ENCODE results near the gene PXYLP1. TPM values are rescaled to one million over a fixed set of nuclear protein-coding genes. Genes with fewer than 3 reads are reported as not detected.

Gene PXYLP1
- polyA plus RNA-seq, 3 donors: 4.1 to 10.9 (median 5.8) TPM

GRCh38 chr3:141233457-141234161 lies 2.0 kb downstream of the PXYLP1 start:
- peaks cover 54% of the 10 kb centered on the region for H3K4me1 Mint-ChIP-seq
- peaks cover 11% of the 10 kb centered on the region for H3K79me2 ChIP-seq (ENCODE audit: insufficient read depth, low read length)
- peaks cover 2 to 14% of the 10 kb centered on the region in 2 donors for H3K36me3 ChIP-seq (replicated peaks in 1 of 2; ENCODE audit: control insufficient read depth in 1 of 2, insufficient read depth in 2 of 2, low read length in 2 of 2)
- no peak overlapping the region for H3K9ac ChIP-seq (ENCODE audit: insufficient read depth, low read length, poor library complexity, severe bottlenecking)
- H3K4me3 ChIP-seq (replicated peaks in 1 of 3; ENCODE audit: low read depth in 2 of 3, low read length in 3 of 3): no peak overlapping the region
- no peak overlapping the region for H2AFZ ChIP-seq (ENCODE audit: insufficient read depth, low read depth, low read length, poor library complexity, severe bottlenecking)
- H3K9me3 ChIP-seq (replicated peaks in 1 of 2; ENCODE audit: control insufficient read depth in 1 of 2, insufficient read depth in 1 of 2, low read length in 2 of 2): no peaks in the 10 kb centered on the region
- H3K27me3 Mint-ChIP-seq (ENCODE audit: low read depth in 3 of 3): peaks cover 0 to 8% (median 6%) of the 10 kb centered on the region in 3 donors
- peaks cover 47 to 56% of the 10 kb centered on the region in 2 donors for H3K4me1 ChIP-seq (ENCODE audit: control insufficient read depth in 1 of 2, insufficient read depth in 2 of 2, low read length in 2 of 2)
- H3K4me3 Mint-ChIP-seq: peak overlapping the region in 1 of 2 donors; percentile 96
- no peaks in the 10 kb centered on the region for H3K27me3 ChIP-seq (ENCODE audit: control insufficient read depth in 2 of 2, insufficient read depth in 2 of 2, low read length in 2 of 2)
- DNase-seq: no peak
- 100% methylated on average over 1 of the region's 9 CpGs for WGBS (ENCODE audit: insufficient coverage)
- H3K27ac Mint-ChIP-seq: peak overlapping the region in 2 of 7 donors; percentile 25 to 28
- no peaks in the 10 kb centered on the region for H4K20me1 ChIP-seq (ENCODE audit: insufficient read depth, low read length)
- intact Hi-C loops (cut with micrococcal nuclease): loop anchor here in 1 of 2 donors (10.0 kb wide), 1 partner anchor 289 kb away; the partner anchor contains the start of gene SLC25A36
- H3K36me3 Mint-ChIP-seq: peaks cover 13 to 27% of the 10 kb centered on the region in 2 donors
- H3K27ac ChIP-seq (ENCODE audit: low read depth in 1 of 2, low read length in 2 of 2): no peak overlapping the region
- no peaks in the 10 kb centered on the region for H3K9me3 Mint-ChIP-seq
- TF ChIP-seq, protein P1, sequence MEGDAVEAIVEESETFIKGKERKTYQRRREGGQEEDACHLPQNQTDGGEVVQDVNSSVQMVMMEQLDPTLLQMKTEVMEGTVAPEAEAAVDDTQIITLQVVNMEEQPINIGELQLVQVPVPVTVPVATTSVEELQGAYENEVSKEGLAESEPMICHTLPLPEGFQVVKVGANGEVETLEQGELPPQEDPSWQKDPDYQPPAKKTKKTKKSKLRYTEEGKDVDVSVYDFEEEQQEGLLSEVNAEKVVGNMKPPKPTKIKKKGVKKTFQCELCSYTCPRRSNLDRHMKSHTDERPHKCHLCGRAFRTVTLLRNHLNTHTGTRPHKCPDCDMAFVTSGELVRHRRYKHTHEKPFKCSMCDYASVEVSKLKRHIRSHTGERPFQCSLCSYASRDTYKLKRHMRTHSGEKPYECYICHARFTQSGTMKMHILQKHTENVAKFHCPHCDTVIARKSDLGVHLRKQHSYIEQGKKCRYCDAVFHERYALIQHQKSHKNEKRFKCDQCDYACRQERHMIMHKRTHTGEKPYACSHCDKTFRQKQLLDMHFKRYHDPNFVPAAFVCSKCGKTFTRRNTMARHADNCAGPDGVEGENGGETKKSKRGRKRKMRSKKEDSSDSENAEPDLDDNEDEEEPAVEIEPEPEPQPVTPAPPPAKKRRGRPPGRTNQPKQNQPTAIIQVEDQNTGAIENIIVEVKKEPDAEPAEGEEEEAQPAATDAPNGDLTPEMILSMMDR (IDR thresholded peaks at IDR 0.05): no peak
- no peak overlapping the region for H3K4me2 ChIP-seq (replicated peaks; ENCODE audit: extremely low read depth, low read length, poor library complexity, severe bottlenecking)

DNA sequence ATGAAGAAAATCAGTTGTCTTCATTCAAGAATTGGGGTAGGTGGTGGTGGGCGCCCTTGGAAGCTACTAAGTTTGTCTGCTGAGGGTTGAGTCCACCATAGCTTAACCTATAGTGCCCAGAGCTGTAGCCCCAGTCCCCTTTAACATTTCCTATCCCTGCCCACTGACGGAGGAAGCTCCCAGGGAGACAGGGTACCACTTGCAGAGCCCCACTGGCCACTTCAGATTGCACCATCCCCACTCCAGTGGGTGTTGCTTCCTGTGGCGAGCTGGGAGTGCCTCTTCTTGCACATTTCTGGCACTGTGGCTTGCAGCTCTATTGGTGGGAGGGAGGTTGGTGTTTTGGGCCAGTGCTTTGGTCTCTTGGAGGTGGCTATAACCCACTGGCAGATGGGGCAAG lies 2.7 kb downstream of the PXYLP1 start:
- TF ChIP-seq, protein P1 (IDR thresholded peaks at IDR 0.05): no peak
- WGBS (ENCODE audit: insufficient coverage): no CpG with 5 or more reads among the region's 3 CpGs

More for the DNA sequence above, 2.7 kb downstream of the PXYLP1 start:
- Mint-ChIP-seq H3K27ac (peak overlapping the region in 4 of 7 donors; percentile 47 to 80 (median 64)), H3K27me3 (ENCODE audit: low read depth in 3 of 3) (peaks cover 0 to 8% (median 6%) of the 10 kb centered on the region in 3 donors), H3K9me3 (no peaks in the 10 kb centered on the region), H3K36me3 (peaks cover 18 to 34% of the 10 kb centered on the region in 2 donors), H3K4me1 (peaks cover 54% of the 10 kb centered on the region), H3K4me3 (peak overlapping the region in 1 of 2 donors; percentile 65)
- Histone ChIP-seq H3K79me2 (ENCODE audit: insufficient read depth, low read length) (peaks cover 11% of the 10 kb centered on the region), H3K9me3 (replicated peaks in 1 of 2; ENCODE audit: control insufficient read depth in 1 of 2, insufficient read depth in 1 of 2, low read length in 2 of 2) (no peaks in the 10 kb centered on the region), H3K4me3 (replicated peaks in 1 of 3; ENCODE audit: low read depth in 2 of 3, low read length in 3 of 3) (peak overlapping the region in 1 of 3 experiments; percentile 34), H3K4me2 (replicated peaks; ENCODE audit: extremely low read depth, low read length, poor library complexity, severe bottlenecking) (peak overlapping the region; percentile 38), H3K27ac (ENCODE audit: low read depth in 1 of 2, low read length in 2 of 2) (peak overlapping the region in 1 of 2 donors; percentile 39), H3K4me1 (ENCODE audit: control insufficient read depth in 1 of 2, insufficient read depth in 2 of 2, low read length in 2 of 2) (peaks cover 47 to 56% of the 10 kb centered on the region in 2 donors), H2AFZ (ENCODE audit: insufficient read depth, low read depth, low read length, poor library complexity, severe bottlenecking) (peak overlapping the region; percentile 19), H4K20me1 (ENCODE audit: insufficient read depth, low read length) (no peaks in the 10 kb centered on the region), H3K27me3 (ENCODE audit: control insufficient read depth in 2 of 2, insufficient read depth in 2 of 2, low read length in 2 of 2) (no peaks in the 10 kb centered on the region), H3K36me3 (replicated peaks in 1 of 2; ENCODE audit: control insufficient read depth in 1 of 2, insufficient read depth in 2 of 2, low read length in 2 of 2) (peaks cover 2 to 14% of the 10 kb centered on the region in 2 donors), H3K9ac (ENCODE audit: insufficient read depth, low read length, poor library complexity, severe bottlenecking) (no peak overlapping the region)
- DNase-seq: peak in 1 of 3 donors; percentile 18
- intact Hi-C loops (cut with micrococcal nuclease): loop anchor here in 1 of 2 donors (10.0 kb wide), 1 partner anchor 289 kb away; the partner anchor contains the start of gene SLC25A36
